Measurements from ENCODE around the gene ESRRA. TPM values are rescaled to one million over a fixed set of nuclear protein-coding genes. Genes with fewer than 3 reads are reported as not detected.

The ESRRA gene
- total and polyA plus RNA-seq, 2 of the 13 experiments (the other 11 are each of a cell fraction or from before 2014, with no cell fraction given) = 18.1 to 36.3 TPM

GRCh38 chr11:64317325-64317960 lies 12.1 kb downstream of the ESRRA start, which contains the start of gene TRMT112 (continued):
- TF ChIP-seq, protein P1, sequence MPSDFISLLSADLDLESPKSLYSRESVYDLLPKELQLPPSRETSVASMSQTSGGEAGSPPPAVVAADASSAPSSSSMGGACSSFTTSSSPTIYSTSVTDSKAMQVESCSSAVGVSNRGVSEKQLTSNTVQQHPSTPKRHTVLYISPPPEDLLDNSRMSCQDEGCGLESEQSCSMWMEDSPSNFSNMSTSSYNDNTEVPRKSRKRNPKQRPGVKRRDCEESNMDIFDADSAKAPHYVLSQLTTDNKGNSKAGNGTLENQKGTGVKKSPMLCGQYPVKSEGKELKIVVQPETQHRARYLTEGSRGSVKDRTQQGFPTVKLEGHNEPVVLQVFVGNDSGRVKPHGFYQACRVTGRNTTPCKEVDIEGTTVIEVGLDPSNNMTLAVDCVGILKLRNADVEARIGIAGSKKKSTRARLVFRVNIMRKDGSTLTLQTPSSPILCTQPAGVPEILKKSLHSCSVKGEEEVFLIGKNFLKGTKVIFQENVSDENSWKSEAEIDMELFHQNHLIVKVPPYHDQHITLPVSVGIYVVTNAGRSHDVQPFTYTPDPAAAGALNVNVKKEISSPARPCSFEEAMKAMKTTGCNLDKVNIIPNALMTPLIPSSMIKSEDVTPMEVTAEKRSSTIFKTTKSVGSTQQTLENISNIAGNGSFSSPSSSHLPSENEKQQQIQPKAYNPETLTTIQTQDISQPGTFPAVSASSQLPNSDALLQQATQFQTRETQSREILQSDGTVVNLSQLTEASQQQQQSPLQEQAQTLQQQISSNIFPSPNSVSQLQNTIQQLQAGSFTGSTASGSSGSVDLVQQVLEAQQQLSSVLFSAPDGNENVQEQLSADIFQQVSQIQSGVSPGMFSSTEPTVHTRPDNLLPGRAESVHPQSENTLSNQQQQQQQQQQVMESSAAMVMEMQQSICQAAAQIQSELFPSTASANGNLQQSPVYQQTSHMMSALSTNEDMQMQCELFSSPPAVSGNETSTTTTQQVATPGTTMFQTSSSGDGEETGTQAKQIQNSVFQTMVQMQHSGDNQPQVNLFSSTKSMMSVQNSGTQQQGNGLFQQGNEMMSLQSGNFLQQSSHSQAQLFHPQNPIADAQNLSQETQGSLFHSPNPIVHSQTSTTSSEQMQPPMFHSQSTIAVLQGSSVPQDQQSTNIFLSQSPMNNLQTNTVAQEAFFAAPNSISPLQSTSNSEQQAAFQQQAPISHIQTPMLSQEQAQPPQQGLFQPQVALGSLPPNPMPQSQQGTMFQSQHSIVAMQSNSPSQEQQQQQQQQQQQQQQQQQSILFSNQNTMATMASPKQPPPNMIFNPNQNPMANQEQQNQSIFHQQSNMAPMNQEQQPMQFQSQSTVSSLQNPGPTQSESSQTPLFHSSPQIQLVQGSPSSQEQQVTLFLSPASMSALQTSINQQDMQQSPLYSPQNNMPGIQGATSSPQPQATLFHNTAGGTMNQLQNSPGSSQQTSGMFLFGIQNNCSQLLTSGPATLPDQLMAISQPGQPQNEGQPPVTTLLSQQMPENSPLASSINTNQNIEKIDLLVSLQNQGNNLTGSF (CRISPR knock-in tag; IDR thresholded peaks at IDR 0.05) = no peak
- TF ChIP-seq NFE2L1 (CRISPR knock-in tag; IDR thresholded peaks at IDR 0.05; ENCODE audit: borderline replicate concordance) (no peak), SP1 (IDR thresholded peaks at IDR 0.05) (no peak), SP1 (CRISPR knock-in tag; IDR thresholded peaks at IDR 0.05) (no peak; the same call in 1 of the 2 replicates), KMT2A (CRISPR knock-in tag; IDR thresholded peaks at IDR 0.05) (no peak), ZNF616 (CRISPR knock-in tag; IDR thresholded peaks at IDR 0.05; ENCODE audit: low read depth) (no peak), ZNF256 (CRISPR knock-in tag; conservative IDR thresholded peaks at IDR 0.05) (no peak; the same call in 1 of the 2 replicates), JDP2 (CRISPR knock-in tag; IDR thresholded peaks at IDR 0.05; ENCODE audit: borderline replicate concordance) (no peak), ZNF501 (CRISPR knock-in tag; IDR thresholded peaks at IDR 0.05) (no peak; the same call in none of the 2 replicates), ZNF713 (CRISPR knock-in tag; IDR thresholded peaks at IDR 0.05) (no peak), SMAD9 (CRISPR knock-in tag; IDR thresholded peaks at IDR 0.05) (no peak), RORA (CRISPR knock-in tag; IDR thresholded peaks at IDR 0.05) (no peak)
- TF ChIP-seq, protein P2, sequence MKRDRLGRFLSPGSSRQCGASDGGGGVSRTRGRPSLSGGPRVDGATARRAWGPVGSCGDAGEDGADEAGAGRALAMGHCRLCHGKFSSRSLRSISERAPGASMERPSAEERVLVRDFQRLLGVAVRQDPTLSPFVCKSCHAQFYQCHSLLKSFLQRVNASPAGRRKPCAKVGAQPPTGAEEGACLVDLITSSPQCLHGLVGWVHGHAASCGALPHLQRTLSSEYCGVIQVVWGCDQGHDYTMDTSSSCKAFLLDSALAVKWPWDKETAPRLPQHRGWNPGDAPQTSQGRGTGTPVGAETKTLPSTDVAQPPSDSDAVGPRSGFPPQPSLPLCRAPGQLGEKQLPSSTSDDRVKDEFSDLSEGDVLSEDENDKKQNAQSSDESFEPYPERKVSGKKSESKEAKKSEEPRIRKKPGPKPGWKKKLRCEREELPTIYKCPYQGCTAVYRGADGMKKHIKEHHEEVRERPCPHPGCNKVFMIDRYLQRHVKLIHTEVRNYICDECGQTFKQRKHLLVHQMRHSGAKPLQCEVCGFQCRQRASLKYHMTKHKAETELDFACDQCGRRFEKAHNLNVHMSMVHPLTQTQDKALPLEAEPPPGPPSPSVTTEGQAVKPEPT (CRISPR knock-in tag; IDR thresholded peaks at IDR 0.05; ENCODE audit: low read depth) = no peak
- TF ChIP-seq, protein P3, sequence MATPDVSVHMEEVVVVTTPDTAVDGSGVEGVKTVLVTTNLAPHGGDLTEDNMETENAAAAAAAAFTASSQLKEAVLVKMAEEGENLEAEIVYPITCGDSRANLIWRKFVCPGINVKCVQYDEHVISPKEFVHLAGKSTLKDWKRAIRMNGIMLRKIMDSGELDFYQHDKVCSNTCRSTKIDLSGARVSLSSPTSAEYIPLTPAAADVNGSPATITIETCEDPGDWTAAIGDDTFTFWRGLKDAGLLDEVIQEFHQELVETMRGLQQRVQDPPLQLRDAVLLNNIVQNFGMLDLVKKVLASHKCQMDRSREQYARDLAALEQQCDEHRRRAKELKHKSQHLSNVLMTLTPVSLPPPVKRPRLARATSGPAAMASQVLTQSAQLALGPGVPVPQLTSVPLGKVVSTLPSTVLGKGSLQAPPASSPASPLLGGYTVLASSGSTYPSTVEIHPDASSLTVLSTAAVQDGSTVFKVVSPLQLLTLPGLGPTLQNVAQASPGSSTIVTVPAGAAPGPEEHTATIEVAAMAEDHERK (CRISPR knock-in tag; IDR thresholded peaks at IDR 0.05; ENCODE audit: low read depth) = no peak
